ENCODE measurements around the gene CATSPER1.
"Not testable (repeated sequence)": the region's sequence is repeated elsewhere in the genome, so short reads cannot be mapped to it uniquely, and the experiment has no call there.

The CATSPER1 gene

DNA sequence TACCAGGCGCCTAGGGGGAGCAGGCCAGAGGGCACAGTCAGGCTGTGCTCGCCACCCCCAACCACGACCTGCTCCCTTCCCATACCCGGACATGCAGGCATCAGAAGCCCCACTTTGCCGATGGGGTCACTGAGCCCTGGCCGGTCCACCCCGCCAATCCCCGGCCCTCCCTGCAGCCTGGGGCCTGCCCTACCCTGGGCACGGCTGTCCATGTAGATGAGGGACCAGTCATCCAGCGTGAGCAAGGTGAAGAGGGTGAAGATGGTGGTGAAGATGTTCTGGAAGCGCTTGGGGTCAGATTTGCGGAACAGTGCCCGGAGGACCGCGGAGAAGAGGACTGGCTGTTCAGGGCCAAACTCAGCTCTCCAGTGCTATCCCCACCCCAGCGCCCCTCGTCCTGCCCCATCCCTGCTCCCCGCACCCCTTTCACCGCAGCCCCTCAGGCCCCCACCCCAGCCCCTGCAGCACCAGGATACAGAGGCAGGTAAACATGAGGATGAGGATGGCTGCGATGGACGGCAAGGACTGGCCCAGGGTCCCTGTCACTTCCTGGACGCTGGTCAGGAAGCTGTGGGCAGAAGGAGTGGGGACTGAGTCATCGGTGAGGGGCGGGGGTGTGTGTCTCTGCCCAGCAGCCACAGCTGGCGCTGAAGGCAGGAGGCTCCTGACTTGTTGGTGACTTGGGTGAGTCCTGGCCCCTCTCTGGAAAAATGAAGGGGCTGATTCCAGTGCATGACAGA lies 5.5 kb downstream of the CATSPER1 start:
- no peak for DNase-seq (ENCODE audit: low read depth, low spot score)

DNA sequence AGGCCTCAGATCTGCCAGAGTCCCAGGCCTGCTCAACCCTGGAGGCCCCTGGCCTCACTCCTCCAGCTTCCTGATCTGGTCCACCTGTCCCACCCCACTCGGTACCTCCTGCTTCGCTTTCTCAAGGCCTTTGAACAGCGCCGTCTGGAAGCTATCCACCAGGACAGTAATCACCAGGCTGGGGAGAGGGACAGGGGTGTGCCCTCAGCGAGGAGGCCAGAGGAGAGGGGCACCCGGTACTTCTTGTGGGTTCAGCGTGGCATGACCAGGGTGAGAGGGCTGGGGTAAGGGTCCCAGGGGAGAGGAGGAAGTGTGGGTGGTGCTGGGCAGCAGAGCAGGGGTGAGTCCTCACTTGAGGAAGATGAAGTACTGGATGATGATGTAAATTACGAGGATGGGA lies 6.1 kb downstream of the CATSPER1 start:
- no peak for DNase-seq (ENCODE audit: low read depth, low spot score)

DNA sequence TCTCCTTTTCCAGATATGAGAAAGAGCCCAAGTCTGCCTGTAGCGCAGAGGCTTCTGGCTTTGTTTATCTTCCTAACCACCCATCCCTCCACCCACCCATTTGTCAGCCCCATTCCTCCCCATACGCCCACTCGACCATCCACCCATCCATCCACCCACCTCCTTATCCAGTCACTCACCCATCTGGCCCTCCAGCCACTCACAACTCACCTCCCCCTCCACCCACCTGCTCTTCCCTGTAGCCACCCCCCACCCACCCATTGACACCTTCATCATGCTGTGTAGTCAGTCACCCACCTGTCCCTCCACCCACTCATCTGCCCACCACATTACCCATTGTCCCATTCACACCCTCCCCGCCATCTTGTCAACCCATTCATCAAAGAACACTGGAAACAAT lies 9.0 kb downstream of the CATSPER1 start:
- no peak for DNase-seq (ENCODE audit: low read depth, low spot score)

DNA sequence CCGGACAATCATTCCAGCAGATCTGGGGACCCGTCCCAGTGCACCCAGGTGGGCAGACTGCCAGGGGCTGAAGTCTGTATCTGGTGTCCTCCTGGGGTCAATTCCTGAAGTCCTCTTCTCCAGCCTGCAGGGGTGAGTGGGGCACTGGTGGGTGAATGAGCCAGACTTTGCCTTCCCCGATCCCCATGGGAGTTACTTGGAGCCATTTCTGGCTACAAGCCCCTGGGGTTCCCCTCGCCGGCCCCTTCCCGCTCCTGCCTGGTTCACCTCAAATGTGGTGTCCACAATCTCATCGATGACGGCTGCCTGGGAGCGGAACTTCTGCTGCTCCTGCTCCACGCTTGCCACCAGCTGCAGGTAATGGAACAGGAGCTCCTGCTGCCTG lies 9.5 kb downstream of the CATSPER1 start:
- no peak for DNase-seq (ENCODE audit: low read depth, low spot score)

DNA sequence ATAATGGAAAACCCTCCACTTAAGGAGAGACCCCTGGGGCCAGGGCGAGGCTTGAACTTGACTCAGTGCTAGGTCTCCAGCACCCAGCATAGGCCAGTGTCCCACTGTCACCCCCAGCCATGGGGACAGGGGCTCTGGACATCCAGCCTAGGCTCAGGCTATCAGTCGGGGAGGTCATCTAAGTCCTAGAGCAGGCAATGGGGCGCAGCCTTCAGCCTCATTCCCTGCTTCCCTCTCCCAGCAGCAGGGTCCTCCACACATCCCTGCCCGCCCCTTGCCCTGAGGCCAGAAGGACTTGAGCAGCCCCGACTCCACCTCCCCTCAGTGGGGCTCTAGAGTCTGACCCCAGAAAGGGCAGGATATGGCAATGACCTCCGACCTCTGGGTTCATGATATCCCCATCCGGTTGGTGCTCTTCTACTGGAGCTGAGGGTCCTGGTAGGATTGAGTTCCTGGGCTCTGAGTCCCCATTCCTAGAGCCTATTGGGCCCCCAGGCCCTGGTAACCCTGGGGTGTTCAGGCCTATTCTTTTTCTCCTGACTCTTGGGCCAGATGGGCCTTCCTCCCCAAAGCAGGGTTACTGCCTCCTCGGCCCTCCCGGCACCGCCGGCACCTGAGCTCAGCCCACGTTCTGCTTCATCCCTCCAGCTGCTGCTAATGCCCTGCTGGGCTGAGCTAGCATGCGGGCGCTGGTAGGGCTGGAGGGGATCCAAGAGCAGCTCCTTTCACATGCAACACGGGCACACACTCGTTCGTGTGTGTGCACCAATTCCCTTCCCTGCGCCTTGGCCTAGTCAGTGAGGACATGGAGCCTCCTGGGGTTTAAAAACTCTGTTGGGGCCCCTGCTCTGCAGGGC lies 10.1 kb downstream of the CATSPER1 start:
- no peak for DNase-seq (ENCODE audit: low read depth, low spot score)

DNA sequence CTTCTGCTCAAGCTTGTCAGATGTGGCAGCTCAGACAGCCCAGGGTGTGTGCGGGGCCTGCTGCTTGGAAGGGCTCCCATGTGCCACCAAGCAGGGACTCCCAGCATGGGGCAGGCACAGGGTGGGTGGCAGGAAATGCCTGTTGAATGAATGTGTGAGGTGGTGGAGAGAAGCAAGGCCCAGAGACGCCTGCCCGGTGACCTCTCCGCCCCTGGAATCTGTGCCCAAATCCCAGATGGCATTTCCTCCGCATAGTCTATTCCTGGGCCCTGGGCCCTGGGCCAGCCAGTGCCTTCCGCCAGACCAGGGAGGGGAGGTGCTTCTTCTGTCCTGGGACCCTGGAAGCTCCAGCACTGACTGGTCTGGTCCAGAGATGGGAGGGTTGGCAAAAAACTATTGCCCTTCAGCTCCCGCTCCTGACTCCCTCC lies 10.8 kb downstream of the CATSPER1 start:
- DNase-seq (ENCODE audit: low read depth, low spot score), result no peak

DNA sequence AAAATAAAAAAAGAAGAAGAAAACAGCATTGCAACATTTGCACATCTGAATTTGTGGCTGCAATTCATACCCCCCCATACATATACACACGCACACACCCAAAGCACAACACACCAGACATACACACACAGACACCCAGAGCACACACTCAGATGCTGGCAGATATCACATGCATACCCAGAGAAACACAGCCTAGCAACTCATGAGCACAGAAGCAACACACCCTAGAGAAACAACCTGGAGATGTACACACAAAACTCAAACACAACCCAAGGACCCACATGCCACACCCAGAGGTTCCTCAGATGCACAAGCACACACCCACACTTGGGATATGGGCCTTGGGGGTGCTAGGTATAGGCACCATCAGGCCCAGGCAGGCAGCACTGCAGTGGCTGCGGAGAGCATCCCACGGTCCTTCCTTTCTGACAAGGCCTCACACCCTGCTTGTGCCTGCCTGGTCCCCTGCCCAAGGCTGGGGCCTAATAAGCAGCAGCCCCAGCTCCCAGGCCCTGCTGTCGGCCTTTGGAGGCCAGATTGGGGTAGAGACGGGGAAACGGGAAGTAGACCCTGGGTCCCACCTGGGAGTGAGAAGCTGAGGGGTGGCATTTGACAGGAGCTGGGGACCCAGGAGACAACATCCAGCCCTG lies 11.3 kb downstream of the CATSPER1 start:
- DNase-seq (ENCODE audit: low read depth, low spot score), result no peak

DNA sequence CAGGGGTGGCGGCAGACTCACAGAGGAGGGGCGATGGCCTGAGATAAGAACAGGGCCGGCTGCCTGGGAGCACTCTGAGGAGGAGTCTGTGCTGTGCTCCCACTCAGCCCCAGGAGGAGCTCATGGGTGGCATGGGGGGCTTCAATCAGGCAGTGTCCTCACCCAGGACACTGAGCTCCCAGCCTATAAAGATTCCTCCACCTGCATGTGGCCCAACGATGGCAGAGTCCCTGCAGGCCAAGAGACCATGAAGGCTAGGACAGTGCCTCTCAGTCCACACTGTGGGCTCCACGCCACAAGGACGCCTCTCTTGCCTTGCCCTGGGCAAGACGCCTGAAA lies 12.5 kb downstream of the CATSPER1 start:
- no peak for DNase-seq (ENCODE audit: low read depth, low spot score)

DNA sequence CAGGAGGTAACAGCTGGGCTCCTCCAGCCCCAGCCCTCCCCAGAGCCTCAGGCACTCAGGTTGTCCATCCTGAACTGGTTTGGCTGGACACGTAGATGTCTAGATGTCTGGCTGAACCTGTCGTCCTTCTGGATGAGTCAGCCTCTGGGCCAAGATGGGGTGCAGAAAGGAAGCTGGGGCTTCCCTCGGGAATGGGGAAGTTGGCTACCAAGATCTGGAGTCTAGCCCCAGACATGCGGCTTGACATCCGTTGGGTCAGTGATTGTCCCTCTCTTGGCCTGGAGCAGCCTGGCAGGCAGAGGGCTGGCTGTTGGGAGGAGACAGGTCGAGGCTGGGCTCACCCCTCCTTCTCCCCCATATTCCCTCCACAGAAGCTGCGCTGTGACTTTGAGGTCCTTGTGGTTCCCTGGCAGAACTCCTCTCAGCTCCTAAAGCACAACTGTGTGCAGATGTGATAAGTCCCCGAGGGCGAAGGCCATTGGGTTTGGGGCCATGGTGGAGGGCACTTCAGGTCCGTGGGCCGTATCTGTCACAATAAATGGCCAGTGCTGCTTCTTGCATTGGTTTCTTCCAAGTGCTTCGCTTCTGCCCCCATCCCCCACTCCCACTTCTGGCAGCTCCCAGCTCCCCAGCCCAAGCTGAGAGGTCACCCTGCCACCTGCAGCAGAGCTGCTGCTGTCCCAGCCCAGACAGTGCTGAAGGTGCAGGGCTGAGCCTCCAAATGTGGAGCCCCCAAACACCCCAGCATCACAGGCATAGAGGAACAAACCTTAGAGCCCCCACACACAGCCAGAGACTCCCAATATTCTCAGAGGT lies 13.1 kb downstream of the CATSPER1 start:
- DNase-seq (ENCODE audit: low read depth, low spot score), result no peak

DNA sequence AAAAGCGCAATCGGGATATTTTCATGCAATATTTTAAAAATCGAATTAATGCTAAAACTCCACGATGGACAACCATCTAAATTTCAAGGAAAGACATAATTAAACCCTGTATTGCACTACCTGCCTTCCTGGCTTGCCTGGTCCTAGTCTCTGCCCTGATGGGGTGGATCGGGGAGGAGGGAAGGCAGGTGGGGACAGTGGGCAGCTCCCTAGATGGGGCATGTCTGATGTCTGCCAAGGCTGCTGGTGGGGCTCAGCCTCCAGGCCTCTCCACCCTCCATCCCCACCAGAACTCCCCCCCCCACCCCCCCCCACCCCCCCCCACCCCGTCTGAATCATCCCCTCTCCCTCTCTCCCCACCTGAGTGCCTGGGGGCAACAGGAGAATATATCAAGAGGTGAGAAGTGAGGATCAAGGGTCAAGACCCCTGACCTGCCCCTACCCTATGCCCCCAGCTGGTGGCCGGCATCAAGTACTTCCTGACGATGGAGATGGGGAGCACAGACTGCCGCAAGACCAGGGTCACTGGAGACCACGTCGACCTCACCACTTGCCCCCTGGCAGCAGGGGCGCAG lies 13.8 kb downstream of the CATSPER1 start:
- no peak for DNase-seq (ENCODE audit: low read depth, low spot score)

DNA sequence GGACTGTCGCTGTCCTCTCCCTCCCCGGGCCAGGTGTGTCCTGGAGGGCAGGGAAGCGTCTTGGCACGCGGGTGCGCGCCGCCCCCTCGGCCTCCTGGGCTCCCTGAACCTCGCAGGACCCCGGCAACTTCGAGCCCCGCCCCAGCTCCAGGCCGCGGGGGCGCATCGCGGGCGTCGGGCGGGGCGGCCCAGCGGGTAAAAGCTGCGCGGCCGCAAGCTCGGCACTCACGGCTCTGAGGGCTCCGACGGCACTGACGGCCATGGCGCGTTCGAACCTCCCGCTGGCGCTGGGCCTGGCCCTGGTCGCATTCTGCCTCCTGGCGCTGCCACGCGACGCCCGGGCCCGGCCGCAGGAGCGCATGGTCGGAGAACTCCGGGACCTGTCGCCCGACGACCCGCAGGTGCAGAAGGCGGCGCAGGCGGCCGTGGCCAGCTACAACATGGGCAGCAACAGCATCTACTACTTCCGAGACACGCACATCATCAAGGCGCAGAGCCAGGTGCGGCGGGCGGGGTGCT lies 14.4 kb downstream of the CATSPER1 start, which contains the start of gene CST6:
CST6 (plus strand) TSS at position 224 of the 519 bp plus-strand sequence; CDS start at position 261, 37 bp downstream.
- no peak for DNase-seq (ENCODE audit: low read depth, low spot score)

DNA sequence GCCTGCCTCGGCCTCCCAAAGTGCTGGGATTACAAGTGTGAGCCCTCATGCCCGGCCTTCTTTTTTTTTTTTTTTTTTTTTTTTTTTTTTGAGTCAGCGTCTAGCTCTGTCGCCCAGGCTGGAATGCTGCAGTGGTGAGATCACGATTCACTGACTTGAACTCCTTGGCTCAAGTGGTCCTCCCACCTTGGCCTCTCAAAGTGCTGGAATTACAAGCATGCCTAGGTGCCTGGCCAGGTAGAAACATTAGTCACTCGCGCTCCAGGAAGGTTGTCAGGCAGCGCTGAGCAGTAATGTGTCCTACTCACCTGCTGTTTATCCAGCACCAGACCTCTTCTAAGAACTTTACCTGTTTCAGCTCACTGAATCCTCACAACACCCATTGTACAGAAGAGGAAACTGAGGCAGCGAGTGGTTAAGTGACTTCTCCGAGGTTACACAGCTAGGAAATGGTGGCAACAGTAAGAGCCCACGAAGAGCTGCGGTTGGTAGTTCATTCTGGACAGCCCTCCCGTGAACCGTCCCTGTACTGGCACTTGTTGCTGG lies 15.0 kb downstream of the CATSPER1 start:
- no peak for DNase-seq (ENCODE audit: low read depth, low spot score)

DNA sequence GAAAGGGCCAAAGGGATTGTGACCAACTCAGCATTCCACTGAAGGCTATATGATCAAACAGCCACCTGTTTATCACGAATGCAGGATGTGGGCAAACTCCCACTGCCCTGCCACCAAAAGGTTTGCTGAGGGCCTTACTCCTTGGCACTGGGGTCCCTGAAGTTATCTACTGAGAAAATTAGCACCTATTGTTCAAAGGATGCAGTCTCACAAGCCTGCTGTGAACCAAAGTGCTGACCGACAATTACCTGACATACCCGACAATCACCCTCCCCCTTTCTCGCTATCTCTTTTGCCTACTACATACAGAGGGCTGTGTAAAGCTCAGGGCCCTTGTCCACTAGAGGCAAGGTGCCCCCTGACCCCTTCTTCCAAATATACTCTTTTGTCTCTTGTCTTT lies 16.2 kb downstream of the CATSPER1 start:
- not testable (repeated sequence) for DNase-seq (ENCODE audit: low read depth, low spot score)

DNA sequence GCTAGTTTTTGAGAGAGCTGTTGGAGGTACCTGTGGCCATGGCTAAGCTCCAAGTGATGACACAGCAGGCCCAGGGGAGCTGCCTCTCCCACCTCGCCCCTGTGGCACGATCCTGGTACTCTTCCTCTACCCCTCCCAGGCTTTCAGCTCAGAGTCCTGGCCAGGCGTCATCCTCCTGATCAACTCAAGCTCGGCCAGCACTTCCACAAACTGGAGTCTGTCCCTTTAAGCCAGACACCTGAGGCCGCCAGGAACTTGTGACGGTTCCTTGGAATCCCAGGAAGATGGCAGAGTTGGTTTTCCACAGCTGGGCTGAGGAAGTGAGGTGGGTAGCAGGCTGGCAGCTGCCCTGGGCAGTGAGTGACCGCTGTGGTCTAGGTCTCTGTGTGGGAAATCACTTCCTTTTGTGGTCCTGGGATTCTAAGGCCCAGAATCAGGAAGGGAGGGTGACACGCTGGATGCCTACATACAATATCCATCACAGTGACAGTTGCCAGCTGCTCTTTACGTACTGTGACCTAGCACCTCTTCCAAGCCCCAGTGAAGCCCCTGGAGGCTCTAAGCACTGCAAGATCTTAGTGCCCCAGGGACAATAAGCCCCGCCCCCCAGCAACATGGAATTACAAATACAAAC lies 17.7 kb downstream of the CATSPER1 start:
- no peak for DNase-seq (ENCODE audit: low read depth, low spot score)

DNA sequence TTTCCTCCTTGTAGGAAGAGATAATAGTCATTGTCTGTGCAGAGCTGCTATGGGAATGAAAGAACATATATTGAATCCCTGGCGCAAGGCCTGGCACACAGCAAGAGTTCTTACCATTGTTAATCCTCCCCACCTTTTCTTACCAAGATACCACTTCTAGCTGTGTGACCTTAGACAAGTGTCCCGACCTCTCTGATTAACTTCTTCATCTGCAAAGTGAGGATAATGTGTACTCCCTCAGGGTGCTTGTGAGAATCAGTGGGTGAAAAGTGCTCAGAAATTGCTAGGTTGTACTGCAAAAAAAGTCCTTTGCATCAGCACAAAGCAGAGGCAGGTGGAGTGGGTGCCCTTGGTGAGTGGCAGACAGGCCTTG lies 18.2 kb downstream of the CATSPER1 start:
- DNase-seq (ENCODE audit: low read depth, low spot score), result no peak

DNA sequence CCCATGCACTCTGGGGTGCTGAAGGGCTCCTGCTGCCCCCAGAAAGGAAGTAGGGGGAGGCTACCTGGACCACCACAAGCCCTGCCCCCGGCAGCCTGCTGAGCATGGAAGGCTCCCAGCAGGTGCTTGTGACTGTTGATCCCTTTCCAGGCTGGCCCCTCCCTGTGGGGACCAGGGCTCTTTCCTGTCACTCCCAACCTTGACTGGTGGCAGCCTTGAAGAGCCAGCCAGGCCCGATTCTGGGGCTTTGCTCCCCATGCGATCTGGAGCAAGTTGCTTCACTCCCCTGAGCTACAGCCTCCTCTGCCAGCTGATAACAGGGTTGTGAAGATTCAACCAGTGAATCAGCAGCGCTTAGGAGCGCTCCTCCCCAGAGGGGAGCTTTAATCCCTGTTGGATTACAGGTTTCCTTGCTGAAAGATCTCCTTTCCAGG lies 19.1 kb downstream of the CATSPER1 start:
- DNase-seq (ENCODE audit: low read depth, low spot score), result no peak

DNA sequence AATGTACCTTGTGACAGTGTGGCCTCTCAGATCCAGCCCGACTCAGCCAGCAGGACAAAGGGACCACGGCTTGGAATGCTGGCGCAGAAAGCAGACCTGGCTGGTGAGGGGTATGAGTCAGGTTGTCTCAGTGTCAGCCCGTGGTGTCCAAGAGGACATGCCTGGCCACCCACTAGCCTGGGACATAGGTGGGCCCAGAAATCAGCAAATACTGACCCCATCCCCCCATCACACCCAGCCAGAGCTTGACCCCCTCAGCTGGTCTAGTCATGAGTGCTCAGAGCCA lies 19.4 kb downstream of the CATSPER1 start:
- DNase-seq (ENCODE audit: low read depth, low spot score), result no peak

DNA sequence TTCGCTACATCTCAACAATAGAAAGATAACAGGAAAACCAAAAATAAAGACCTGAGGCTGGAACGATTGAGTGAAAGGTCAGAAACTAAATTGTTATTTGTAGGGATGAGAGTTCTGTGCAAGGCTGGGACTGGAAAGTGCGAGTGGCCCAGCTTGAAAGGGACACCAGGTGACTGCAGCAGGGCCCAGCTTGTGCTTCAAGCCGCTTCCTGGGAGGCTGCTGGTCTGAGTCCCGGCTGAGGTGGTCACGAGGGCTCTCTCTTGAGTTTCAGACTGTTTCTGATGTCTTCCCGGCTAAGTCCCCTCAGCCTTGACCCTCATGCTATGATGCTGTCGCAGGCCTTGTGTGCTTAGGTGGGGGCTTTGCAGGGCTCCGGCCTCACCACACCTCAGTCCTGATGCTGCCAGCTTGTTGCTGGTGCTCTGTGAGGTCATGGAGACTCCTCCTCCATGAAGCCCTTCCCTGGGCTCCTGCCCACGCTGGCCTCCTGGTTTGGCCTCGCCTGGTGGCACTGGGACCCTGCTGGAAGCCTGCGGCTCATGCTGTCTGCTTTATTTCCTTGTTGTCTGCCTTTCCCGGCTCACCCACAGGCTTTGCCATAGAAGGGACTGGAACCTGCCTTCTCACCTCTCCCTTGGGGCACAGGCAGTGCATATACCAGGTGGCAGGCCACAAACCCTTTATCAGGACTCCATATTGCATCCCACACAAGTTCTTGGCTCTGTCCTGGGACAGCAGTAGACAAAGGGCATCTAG lies 20.0 kb downstream of the CATSPER1 start:
- no peak for DNase-seq (ENCODE audit: low read depth, low spot score)

DNA sequence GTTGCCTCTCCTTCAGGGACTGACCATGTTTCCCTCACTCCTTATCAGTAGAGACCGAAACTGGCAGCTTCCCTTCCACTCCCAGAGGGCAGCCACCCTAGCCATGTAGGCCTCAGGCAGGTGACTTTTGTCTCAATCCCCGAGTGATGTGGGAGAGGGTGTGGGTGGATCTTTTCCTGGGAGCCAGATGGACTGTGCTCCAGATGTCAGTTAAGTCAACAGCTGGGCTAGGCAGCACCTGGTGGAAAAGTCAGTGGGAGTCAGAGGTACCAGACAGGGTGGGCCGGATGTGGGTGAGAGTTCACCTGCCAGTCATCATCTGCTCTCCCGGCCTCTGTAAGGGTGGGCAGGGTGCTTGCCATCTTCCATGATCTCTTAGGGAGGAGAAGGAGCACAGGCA lies 22.1 kb downstream of the CATSPER1 start:
- no peak for DNase-seq (ENCODE audit: low read depth, low spot score)

DNA sequence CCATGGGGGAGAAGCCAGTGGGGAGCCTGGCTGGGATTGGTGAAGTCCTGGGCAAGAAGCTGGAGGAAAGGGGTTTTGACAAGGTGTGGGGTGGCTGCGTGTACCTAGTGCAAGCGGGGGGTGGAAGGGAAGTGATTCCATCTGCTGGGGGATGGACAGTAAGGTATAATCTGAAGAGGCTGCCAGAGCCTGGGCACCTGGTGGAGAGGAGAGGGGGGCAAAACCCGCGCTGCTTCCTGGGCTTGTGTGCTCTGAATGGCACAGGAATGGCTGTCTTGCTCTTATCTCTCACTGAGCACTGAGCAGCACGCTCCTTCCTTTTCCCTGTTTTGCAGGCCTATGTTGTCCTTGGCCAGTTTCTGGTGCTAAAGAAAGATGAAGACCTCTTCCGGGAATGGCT lies 23.0 kb downstream of the CATSPER1 start:
- DNase-seq (ENCODE audit: low read depth, low spot score), result no peak

All from activated CD4-positive, CD25-positive, alpha-beta regulatory T cell treated with anti-CD3 and anti-CD28 coated beads, Interleukin-2, amount 50 U/mL, for 16 hours (primary cell).